K562 (cell line): ENCODE data around the gene CRABP2. TPM values are rescaled to one million over a fixed set of nuclear protein-coding genes. Genes with fewer than 3 reads are reported as not detected.

Source experiments
- CBX1 ChIP-seq: sonication (generic); IDR thresholded peaks from 2 replicates; pipeline ENCODE4 v1.6.1; 2016; ENCODE audit warnings: antibody characterized with exemption, low read depth, mild to moderate bottlenecking
- CC2D1A ChIP-seq: fragments of 450-650 bp; IDR thresholded peaks from 2 replicates; pipeline ENCODE4 v1.6.1; 2017; ENCODE audit warnings: mild to moderate bottlenecking
- CHD4 ChIP-seq: fragments of 200-600 bp; sonication (generic); IDR thresholded peaks from 3 replicates; pipeline ENCODE4 v1.6.1; 2012; ENCODE audit warnings: low read depth, mild to moderate bottlenecking, mixed read lengths, low read length, inconsistent platforms; ENCODE audit not compliant: insufficient read depth, insufficient replicate concordance, poor library complexity, severe bottlenecking
- COPS2 ChIP-seq: fragments of 450-650 bp; conservative IDR thresholded peaks from 2 replicates; pipeline ENCODE4 v1.6.1; 2016; ENCODE audit warnings: mild to moderate bottlenecking, moderate library complexity
- GABPB1 ChIP-seq: sonication (generic); formaldehyde crosslinking; IDR thresholded peaks from 2 replicates; pipeline ENCODE4 v1.8.0; 2022; ENCODE audit warnings: mild to moderate bottlenecking, missing genetic modification reagents
- HDAC8 ChIP-seq: fragments of 450-650 bp; IDR thresholded peaks from 2 replicates; pipeline ENCODE4 v1.6.1; 2016; ENCODE audit warnings: mild to moderate bottlenecking, missing genetic modification characterization, moderate library complexity, missing compliant biosample characterization
- NRF1 ChIP-seq, 2 experiments: fragments of 450-650 bp; IDR thresholded peaks in 1 of 2; conservative IDR thresholded peaks in 1 of 2; 2 replicates each; pipeline ENCODE4 v1.6.1; 2014; ENCODE audit warnings: mild to moderate bottlenecking in 2 of 2
- OTX1 ChIP-seq: fragments of 450-650 bp; formaldehyde crosslinking; IDR thresholded peaks from 2 replicates; pipeline ENCODE4 v1.4.0; 2022; ENCODE audit warnings: mild to moderate bottlenecking
- RBM14 ChIP-seq: fragments of 200-400 bp; formaldehyde crosslinking; IDR thresholded peaks from 2 replicates; pipeline ENCODE4 v1.6.1; 2018; ENCODE audit warnings: low read depth, mild to moderate bottlenecking, low read length, moderate library complexity, borderline replicate concordance; ENCODE audit not compliant: insufficient read depth
- RHOXF2B ChIP-seq: fragments of 250-450 bp; sonication (Bioruptor Pico); conservative IDR thresholded peaks from 2 replicates; pipeline ENCODE4 v1.5.1; 2021
- SETDB1 ChIP-seq: IDR thresholded peaks from one replicate; pipeline ENCODE4 v1.6.1; 2012; ENCODE audit warnings: low read length, control low read depth, inconsistent platforms
- SMARCA4 ChIP-seq: fragments of 450-650 bp; IDR thresholded peaks from 2 replicates; pipeline ENCODE4 v1.6.1; 2016
- SMARCE1 ChIP-seq: fragments of 450-650 bp; IDR thresholded peaks from 2 replicates; pipeline ENCODE4 v1.7.1; 2016; ENCODE audit warnings: mild to moderate bottlenecking
- ZNF431 ChIP-seq: sonication (generic); formaldehyde crosslinking; IDR thresholded peaks from 2 replicates; pipeline ENCODE4 v1.8.0; 2022; ENCODE audit warnings: mild to moderate bottlenecking, missing genetic modification reagents
- polyA plus RNA-seq, 8 experiments: library from polyadenylated mRNA; depleted of rRNA in 4 of 8; stranded (reverse) in 5 of 8; unstranded in 3 of 8; fragments of >200 nt; fragmentation: Nextera tagmentation in 2 of 8; fragmentation: Illumina TruSeq in 1 of 8; extraction: Ambion mirVana in 2 of 8; extraction: Trizol in 1 of 8; gene quantifications; 2 replicates each; pipeline versions ENCODE4 v1.2.1 to v1.2.3, GENCODE V29; 2011 to 2014; ENCODE audit warnings: inconsistent platforms in 1 of 8, missing spikeins in 1 of 8
- total RNA-seq, 7 experiments: library from RNA; depleted of rRNA in 6 of 7; stranded (reverse); fragments of >200 nt in 6 of 7; fragmentation: Illumina TruSeq in 2 of 7; extraction: Trizol in 2 of 7; gene quantifications; 2 replicates each; pipeline versions ENCODE4 v1.2.1 to v1.2.3, GENCODE V29; 2011 to 2021; ENCODE audit warnings: low replicate concordance in 1 of 7
- TF ChIP-seq, protein P1 (sequence below): fragments of 450-650 bp; IDR thresholded peaks from 2 replicates; pipeline ENCODE4 v1.6.1; 2017; ENCODE audit warnings: antibody characterized with exemption, mild to moderate bottlenecking
- TF ChIP-seq, protein P2 (sequence below): fragments of 450-650 bp; formaldehyde crosslinking; IDR thresholded peaks from 2 replicates; pipeline ENCODE4 v1.4.0; 2020; ENCODE audit warnings: mild to moderate bottlenecking, moderate library complexity
- TF ChIP-seq, protein P3 (sequence below): sonication (generic); formaldehyde crosslinking; IDR thresholded peaks from 2 replicates; pipeline ENCODE4 v1.8.0; 2022; ENCODE audit warnings: mild to moderate bottlenecking, missing genetic modification reagents

The CRABP2 gene
- total and polyA plus RNA-seq, 9 of the 15 experiments (the other 6 are each of a cell fraction or from before 2014, with no cell fraction given): 0.30 to 2.5 (median 0.82) TPM

DNA sequence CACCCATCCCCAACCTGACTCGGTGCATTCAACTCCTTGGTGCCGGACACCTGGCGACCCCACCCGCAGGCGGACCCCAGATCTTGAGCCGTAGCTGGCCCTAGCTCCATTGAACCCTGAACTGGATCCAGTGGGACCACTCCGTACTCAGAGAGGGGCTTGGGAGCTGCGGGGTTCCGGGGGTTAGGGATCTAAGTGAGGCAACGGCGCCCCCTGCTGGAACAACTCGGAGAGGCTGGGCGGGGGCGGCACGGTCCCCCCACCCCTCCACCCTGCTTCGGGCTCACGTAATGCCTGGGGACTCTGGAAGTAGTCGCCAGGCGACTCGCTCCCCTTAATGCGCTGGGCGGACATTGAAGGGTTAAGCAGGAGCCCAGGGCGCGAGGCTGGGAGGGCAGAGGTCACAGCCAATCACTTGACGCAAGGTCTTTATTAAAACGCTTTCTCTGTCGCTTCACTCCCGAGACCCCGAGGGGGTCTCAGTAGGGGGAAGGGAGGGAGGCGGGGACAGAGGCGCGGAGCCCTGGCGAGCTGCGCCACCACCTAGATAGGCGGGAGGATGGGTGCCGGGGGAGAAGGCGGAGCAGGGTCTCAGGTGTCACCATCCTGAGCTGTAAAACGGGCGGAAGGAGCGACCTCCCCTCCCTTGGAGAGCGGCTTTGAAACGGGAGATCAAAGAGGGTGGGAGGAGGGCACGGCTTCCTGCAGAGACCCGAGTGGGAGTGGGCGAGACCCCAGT, 704 bp upstream of the CRABP2 start (continued):
- 0 out of 2 replicates have a peak, but pooled peaks have one; percentile 56 for TF ChIP-seq ZNF431 (CRISPR knock-in tag)
- TF ChIP-seq OTX1: no peak
- TF ChIP-seq CHD4: no peak
- TF ChIP-seq, protein P1, sequence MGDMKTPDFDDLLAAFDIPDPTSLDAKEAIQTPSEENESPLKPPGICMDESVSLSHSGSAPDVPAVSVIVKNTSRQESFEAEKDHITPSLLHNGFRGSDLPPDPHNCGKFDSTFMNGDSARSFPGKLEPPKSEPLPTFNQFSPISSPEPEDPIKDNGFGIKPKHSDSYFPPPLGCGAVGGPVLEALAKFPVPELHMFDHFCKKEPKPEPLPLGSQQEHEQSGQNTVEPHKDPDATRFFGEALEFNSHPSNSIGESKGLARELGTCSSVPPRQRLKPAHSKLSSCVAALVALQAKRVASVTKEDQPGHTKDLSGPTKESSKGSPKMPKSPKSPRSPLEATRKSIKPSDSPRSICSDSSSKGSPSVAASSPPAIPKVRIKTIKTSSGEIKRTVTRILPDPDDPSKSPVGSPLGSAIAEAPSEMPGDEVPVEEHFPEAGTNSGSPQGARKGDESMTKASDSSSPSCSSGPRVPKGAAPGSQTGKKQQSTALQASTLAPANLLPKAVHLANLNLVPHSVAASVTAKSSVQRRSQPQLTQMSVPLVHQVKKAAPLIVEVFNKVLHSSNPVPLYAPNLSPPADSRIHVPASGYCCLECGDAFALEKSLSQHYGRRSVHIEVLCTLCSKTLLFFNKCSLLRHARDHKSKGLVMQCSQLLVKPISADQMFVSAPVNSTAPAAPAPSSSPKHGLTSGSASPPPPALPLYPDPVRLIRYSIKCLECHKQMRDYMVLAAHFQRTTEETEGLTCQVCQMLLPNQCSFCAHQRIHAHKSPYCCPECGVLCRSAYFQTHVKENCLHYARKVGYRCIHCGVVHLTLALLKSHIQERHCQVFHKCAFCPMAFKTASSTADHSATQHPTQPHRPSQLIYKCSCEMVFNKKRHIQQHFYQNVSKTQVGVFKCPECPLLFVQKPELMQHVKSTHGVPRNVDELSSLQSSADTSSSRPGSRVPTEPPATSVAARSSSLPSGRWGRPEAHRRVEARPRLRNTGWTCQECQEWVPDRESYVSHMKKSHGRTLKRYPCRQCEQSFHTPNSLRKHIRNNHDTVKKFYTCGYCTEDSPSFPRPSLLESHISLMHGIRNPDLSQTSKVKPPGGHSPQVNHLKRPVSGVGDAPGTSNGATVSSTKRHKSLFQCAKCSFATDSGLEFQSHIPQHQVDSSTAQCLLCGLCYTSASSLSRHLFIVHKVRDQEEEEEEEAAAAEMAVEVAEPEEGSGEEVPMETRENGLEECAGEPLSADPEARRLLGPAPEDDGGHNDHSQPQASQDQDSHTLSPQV: no peak
- TF ChIP-seq, protein P2, sequence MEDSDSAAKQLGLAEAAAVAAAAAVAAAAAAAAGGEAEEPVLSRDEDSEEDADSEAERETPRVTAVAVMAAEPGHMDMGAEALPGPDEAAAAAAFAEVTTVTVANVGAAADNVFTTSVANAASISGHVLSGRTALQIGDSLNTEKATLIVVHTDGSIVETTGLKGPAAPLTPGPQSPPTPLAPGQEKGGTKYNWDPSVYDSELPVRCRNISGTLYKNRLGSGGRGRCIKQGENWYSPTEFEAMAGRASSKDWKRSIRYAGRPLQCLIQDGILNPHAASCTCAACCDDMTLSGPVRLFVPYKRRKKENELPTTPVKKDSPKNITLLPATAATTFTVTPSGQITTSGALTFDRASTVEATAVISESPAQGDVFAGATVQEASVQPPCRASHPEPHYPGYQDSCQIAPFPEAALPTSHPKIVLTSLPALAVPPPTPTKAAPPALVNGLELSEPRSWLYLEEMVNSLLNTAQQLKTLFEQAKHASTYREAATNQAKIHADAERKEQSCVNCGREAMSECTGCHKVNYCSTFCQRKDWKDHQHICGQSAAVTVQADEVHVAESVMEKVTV (CRISPR knock-in tag): peak; percentile 93
- TF ChIP-seq RHOXF2B (CRISPR knock-in tag): no peak
- no peak for TF ChIP-seq SETDB1
- peak; percentile 64 for TF ChIP-seq SMARCA4
- TF ChIP-seq CC2D1A: peak; percentile 97
- TF ChIP-seq RBM14: no peak
- TF ChIP-seq CBX1: peak; percentile 44; the same call in 1 of the 2 replicates
- peak; percentile 52; the same call in 1 of the 2 replicates for TF ChIP-seq SMARCE1
- TF ChIP-seq COPS2: no peak
- peak; percentile 22 to 58; a peak in 2 of 4 replicates for TF ChIP-seq NRF1 (conservative IDR thresholded peaks at IDR 0.05 in 1 of 2, IDR thresholded peaks at IDR 0.05 in 1 of 2)
- TF ChIP-seq GABPB1 (CRISPR knock-in tag): peak; percentile 73
- TF ChIP-seq, protein P3, sequence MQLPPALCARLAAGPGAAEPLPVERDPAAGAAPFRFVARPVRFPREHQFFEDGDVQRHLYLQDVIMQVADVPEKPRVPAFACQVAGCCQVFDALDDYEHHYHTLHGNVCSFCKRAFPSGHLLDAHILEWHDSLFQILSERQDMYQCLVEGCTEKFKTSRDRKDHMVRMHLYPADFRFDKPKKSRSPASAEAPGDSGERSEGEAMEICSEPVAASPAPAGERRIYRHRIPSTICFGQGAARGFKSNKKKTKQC (CRISPR knock-in tag): 0 out of 2 replicates have a peak, but pooled peaks have one; percentile 18
- TF ChIP-seq HDAC8 (tag): no peak
